DND-41 (cell line): ENCODE data around the gene FAM227A.

ENCODE experiments used
- ATAC-seq: fragments of 200-7000 bp; cut with Tn5 transposase; 3 replicates; pipeline ENCODE4 v1.9.1; 2021; ENCODE audit warnings: low read depth; ENCODE audit not compliant: insufficient read depth
- DNase-seq: peaks from one replicate; pipeline ENCODE4 v3.0.0-alpha.2; 2020
- H2AFZ ChIP-seq: 2 replicates; pipeline ENCODE4 v1.6.0; 2012; ENCODE audit warnings: low read depth, low read length
- H3K27ac ChIP-seq: 2 replicates; pipeline ENCODE4 v1.5.1; 2012; ENCODE audit warnings: low read length, inconsistent platforms
- H3K27me3 ChIP-seq: fragments of 200-600 bp; sonication (generic); 2 replicates; pipeline ENCODE4 v1.6.0; 2012; ENCODE audit warnings: low read length, mild to moderate bottlenecking, inconsistent platforms; ENCODE audit not compliant: insufficient read depth, poor library complexity
- H3K36me3 ChIP-seq: 2 replicates; pipeline ENCODE4 v1.5.1; 2012; ENCODE audit warnings: low read length, inconsistent platforms; ENCODE audit not compliant: insufficient read depth
- H3K4me1 ChIP-seq: 2 replicates; pipeline ENCODE4 v1.5.1; 2012; ENCODE audit warnings: mild to moderate bottlenecking, low read length; ENCODE audit not compliant: insufficient read depth
- H3K4me2 ChIP-seq: 2 replicates; pipeline ENCODE4 v1.6.0; 2012; ENCODE audit warnings: mild to moderate bottlenecking, moderate library complexity, low read length, inconsistent platforms; ENCODE audit not compliant: insufficient read depth
- H3K4me3 ChIP-seq, 2 experiments: fragments of 200-600 bp in 1 of 2; shearing (Covaris generic) in 1 of 2; 2 replicates each; pipeline ENCODE4 v1.5.1; 2012 to 2016; ENCODE audit warnings: inconsistent platforms in 2 of 2, low read length in 2 of 2, mild to moderate bottlenecking in 2 of 2, low read depth in 1 of 2, moderate library complexity in 1 of 2
- H3K79me2 ChIP-seq: 2 replicates; pipeline ENCODE4 v1.6.0; 2012; ENCODE audit warnings: low read length, inconsistent platforms; ENCODE audit not compliant: insufficient read depth
- H3K9ac ChIP-seq: 2 replicates; pipeline ENCODE4 v1.6.0; 2012; ENCODE audit warnings: low read depth, mild to moderate bottlenecking, inconsistent platforms, low read length, moderate library complexity
- H3K9me3 ChIP-seq: 2 replicates; pipeline ENCODE4 v1.5.1; 2012; ENCODE audit warnings: low read length, moderate library complexity, mild to moderate bottlenecking, inconsistent platforms; ENCODE audit not compliant: insufficient read depth, severe bottlenecking
- H4K20me1 ChIP-seq: 2 replicates; pipeline ENCODE4 v1.6.0; 2012; ENCODE audit warnings: low read length; ENCODE audit not compliant: insufficient read depth
- CTCF ChIP-seq: IDR thresholded peaks from 2 replicates; pipeline ENCODE4 v1.5.1; 2012; ENCODE audit warnings: borderline replicate concordance, low read length, moderate library complexity, mild to moderate bottlenecking; ENCODE audit not compliant: poor library complexity, severe bottlenecking; ENCODE audit errors: extremely low read depth
- EZH2 ChIP-seq: IDR thresholded peaks from 3 replicates; pipeline ENCODE4 v1.6.1; 2012; ENCODE audit warnings: borderline replicate concordance, low read depth, mild to moderate bottlenecking, moderate library complexity, low read length, inconsistent platforms; ENCODE audit not compliant: severe bottlenecking

FAM227A gene

GRCh38 chr22:38655519-38656255 lies 505 bp downstream of the FAM227A start:
- Histone ChIP-seq H4K20me1 (no peaks in the 10 kb centered on the region; the same call in 1 of the 2 replicates), H3K27ac (peak overlapping the region; percentile 98)
- no peak for DNase-seq

GRCh38 chr22:38653741-38654140 lies 2.5 kb downstream of the FAM227A start:
- H3K27me3 ChIP-seq: no peaks in the 10 kb centered on the region
- H2AFZ ChIP-seq: no peak overlapping the region
- H3K9ac ChIP-seq: no peak overlapping the region
- no peaks in the 10 kb centered on the region for H3K9me3 ChIP-seq
- no peak for TF ChIP-seq EZH2
- no peak for TF ChIP-seq CTCF
- no peak overlapping the region for H3K4me3 ChIP-seq
- H3K36me3 ChIP-seq: no peaks in the 10 kb centered on the region; the same call in 1 of the 2 replicates
- peaks cover 20% of the 10 kb centered on the region for H3K79me2 ChIP-seq
- no peak overlapping the region for H3K4me2 ChIP-seq
- DNase-seq (no peak), ATAC-seq (no peak)
- H4K20me1 ChIP-seq: no peaks in the 10 kb centered on the region; the same call in 1 of the 2 replicates
- H3K4me1 ChIP-seq: peaks cover 20% of the 10 kb centered on the region
- no peak overlapping the region for H3K27ac ChIP-seq

More at GRCh38 chr22:38655519-38656255, 505 bp downstream of the FAM227A start:
- Histone ChIP-seq H3K9me3 (no peaks in the 10 kb centered on the region), H3K79me2 (peaks cover 23% of the 10 kb centered on the region), H3K9ac (peak overlapping the region; percentile 77), H3K36me3 (no peaks in the 10 kb centered on the region; the same call in 1 of the 2 replicates), H3K4me3 (peak overlapping the region; percentile 71 to 87), H3K4me1 (peaks cover 20% of the 10 kb centered on the region), H2AFZ (peak overlapping the region; percentile 90), H3K4me2 (peak overlapping the region; percentile 92), H3K27me3 (no peaks in the 10 kb centered on the region)
- no peak for TF ChIP-seq CTCF
- no peak for ATAC-seq

GRCh38 chr22:38652859-38653258 lies 3.3 kb downstream of the FAM227A start:
- Histone ChIP-seq H3K4me2 (no peak overlapping the region), H3K9me3 (no peaks in the 10 kb centered on the region), H3K36me3 (no peaks in the 10 kb centered on the region; the same call in 1 of the 2 replicates), H3K4me1 (peaks cover 17% of the 10 kb centered on the region), H3K27ac (no peak overlapping the region), H4K20me1 (no peaks in the 10 kb centered on the region; the same call in 1 of the 2 replicates), H2AFZ (no peak overlapping the region), H3K4me3 (no peak overlapping the region), H3K9ac (no peak overlapping the region), H3K79me2 (peaks cover 14% of the 10 kb centered on the region), H3K27me3 (no peaks in the 10 kb centered on the region)
- DNase-seq (no peak), ATAC-seq (no peak)
- TF ChIP-seq CTCF: no peak
